ENCODE measurements around the gene CCDC149. TPM values are rescaled to one million over a fixed set of nuclear protein-coding genes. Genes with fewer than 3 reads are reported as not detected.

The CCDC149 gene
- total RNA-seq, 4 donors from 2014 or later: 0.91 to 13.9 (median 5.7) TPM

DNA sequence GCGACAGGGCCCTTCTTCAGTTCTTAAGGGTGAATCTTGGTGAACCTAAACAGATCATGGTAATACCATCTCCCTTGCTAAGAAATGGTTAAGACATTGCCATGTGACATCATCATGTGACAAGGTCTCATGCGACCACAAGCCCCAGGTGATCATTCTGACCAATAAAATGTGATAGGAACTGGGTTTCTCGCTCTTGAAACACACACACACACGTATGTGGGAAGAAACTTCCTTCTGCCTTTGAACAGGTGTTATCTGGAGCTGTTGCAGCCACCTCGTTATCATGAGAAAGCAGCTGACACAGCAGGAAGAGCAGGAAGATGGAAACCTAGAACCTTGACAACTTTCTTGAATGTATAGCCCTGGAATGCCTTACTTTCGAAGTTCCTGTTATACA is 107.3 kb downstream of the CCDC149 start:
- no peak for DNase-seq
- Histone ChIP-seq H3K36me3 (no peaks in the 10 kb centered on the region), H3K27me3 (peaks cover 0 to 10% (median 0%) of the 10 kb centered on the region in 4 donors), H3K9me3 (no peaks in the 10 kb centered on the region), H3K4me1 (peaks cover 0 to 32% (median 5%) of the 10 kb centered on the region in 3 donors), H3K27ac (no peak overlapping the region), H3K4me3 (no peak overlapping the region)
- 41 to 59% methylated on average over 6 of the region's 6 CpGs for WGBS, 2 donors
- TF ChIP-seq, protein P1, sequence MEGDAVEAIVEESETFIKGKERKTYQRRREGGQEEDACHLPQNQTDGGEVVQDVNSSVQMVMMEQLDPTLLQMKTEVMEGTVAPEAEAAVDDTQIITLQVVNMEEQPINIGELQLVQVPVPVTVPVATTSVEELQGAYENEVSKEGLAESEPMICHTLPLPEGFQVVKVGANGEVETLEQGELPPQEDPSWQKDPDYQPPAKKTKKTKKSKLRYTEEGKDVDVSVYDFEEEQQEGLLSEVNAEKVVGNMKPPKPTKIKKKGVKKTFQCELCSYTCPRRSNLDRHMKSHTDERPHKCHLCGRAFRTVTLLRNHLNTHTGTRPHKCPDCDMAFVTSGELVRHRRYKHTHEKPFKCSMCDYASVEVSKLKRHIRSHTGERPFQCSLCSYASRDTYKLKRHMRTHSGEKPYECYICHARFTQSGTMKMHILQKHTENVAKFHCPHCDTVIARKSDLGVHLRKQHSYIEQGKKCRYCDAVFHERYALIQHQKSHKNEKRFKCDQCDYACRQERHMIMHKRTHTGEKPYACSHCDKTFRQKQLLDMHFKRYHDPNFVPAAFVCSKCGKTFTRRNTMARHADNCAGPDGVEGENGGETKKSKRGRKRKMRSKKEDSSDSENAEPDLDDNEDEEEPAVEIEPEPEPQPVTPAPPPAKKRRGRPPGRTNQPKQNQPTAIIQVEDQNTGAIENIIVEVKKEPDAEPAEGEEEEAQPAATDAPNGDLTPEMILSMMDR (IDR thresholded peaks at IDR 0.05): no peak
- no peak for TF ChIP-seq POLR2A (IDR thresholded peaks at IDR 0.05)
- intact Hi-C loops (cut with DNase I): no loop called here

- peak overlapping the region in 2 of 4 donors; percentile 3 to 6 for H3K27ac ChIP-seq
- 34 to 57% methylated on average over 5 of the region's 5 CpGs for WGBS, 2 donors
Observed at GRCh38 chr4:24805067-24805466, 107.8 kb downstream of the CCDC149 start.

DNA sequence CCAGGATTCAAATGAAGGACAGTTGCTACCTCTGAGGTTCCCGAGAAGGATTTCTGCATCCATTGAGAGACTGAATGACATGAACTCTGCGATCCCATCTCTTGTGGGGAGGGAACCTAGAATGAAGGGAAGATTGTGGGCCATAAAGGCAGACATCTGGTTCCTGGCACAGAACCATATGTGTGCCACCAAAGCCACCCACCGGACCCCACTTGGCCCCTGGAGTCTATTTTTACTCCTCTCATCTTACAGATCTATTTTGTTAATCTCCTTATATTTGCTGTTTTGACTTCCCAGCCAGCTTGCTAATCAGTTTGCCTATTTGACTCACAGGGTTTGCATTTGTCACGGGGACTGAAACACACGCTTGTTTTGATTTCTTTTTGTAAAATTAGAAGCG is 110.2 kb downstream of the CCDC149 start:
- WGBS, 2 donors: 64 to 73% methylated on average over 6 of the region's 6 CpGs
- no peak overlapping the region for H3K27ac ChIP-seq
- no peaks in the 10 kb centered on the region for H3K36me3 ChIP-seq
- no peak for TF ChIP-seq POLR2A (IDR thresholded peaks at IDR 0.05)
- TF ChIP-seq, protein P1 (IDR thresholded peaks at IDR 0.05): no peak
- H3K27me3 ChIP-seq: peaks cover 0 to 34% (median 0%) of the 10 kb centered on the region in 4 donors
- H3K9me3 ChIP-seq: no peaks in the 10 kb centered on the region
- no peak for DNase-seq
- H3K4me3 ChIP-seq: no peak overlapping the region
- intact Hi-C loops (cut with DNase I): no loop called here
- H3K4me1 ChIP-seq: peaks cover 3 to 49% (median 12%) of the 10 kb centered on the region in 3 donors

More at GRCh38 chr4:24805067-24805466, 107.8 kb downstream of the CCDC149 start:
- Histone ChIP-seq H3K4me1 (peaks cover 3 to 37% (median 10%) of the 10 kb centered on the region in 3 donors), H3K36me3 (no peaks in the 10 kb centered on the region), H3K4me3 (no peak overlapping the region), H3K27me3 (peaks cover 0 to 15% (median 0%) of the 10 kb centered on the region in 4 donors), H3K9me3 (no peaks in the 10 kb centered on the region)
- no peak for DNase-seq
- no peak for TF ChIP-seq POLR2A (IDR thresholded peaks at IDR 0.05)
- TF ChIP-seq, protein P1 (IDR thresholded peaks at IDR 0.05): no peak
- intact Hi-C loops (cut with DNase I): no loop called here

- Histone ChIP-seq H3K4me3 (peak overlapping the region in 1 of 4 donors; percentile 35), H3K36me3 (no peaks in the 10 kb centered on the region), H3K4me1 (peaks cover 3 to 60% (median 12%) of the 10 kb centered on the region in 3 donors), H3K9me3 (no peaks in the 10 kb centered on the region), H3K27me3 (peaks cover 0 to 34% (median 0%) of the 10 kb centered on the region in 4 donors), H3K27ac (peak overlapping the region; percentile 30 to 64 (median 50))
- WGBS, 2 donors: 63 to 76% methylated on average over 10 of the region's 10 CpGs
- no peak for DNase-seq
- intact Hi-C loops (cut with DNase I): no loop called here
- TF ChIP-seq POLR2A (IDR thresholded peaks at IDR 0.05): no peak
- TF ChIP-seq, protein P1 (IDR thresholded peaks at IDR 0.05): no peak
Observed at GRCh38 chr4:24801136-24801855, 111.5 kb downstream of the CCDC149 start.

- no peaks in the 10 kb centered on the region for H3K9me3 ChIP-seq
- 52 to 53% methylated on average over 8 to 23 of the region's 25 CpGs for WGBS, 2 donors
- DNase-seq: no peak
Observed at GRCh38 chr4:24800325-24800895, 112.4 kb downstream of the CCDC149 start.

More at GRCh38 chr4:24800325-24800895, 112.4 kb downstream of the CCDC149 start:
- Histone ChIP-seq H3K27ac (peak overlapping the region in 3 of 4 donors; percentile 53 to 75 (median 64)), H3K4me3 (peak overlapping the region in 3 of 4 donors; percentile 29 to 55 (median 35)), H3K27me3 (peaks cover 0 to 34% (median 0%) of the 10 kb centered on the region in 4 donors), H3K36me3 (no peaks in the 10 kb centered on the region), H3K4me1 (peaks cover 3 to 64% (median 12%) of the 10 kb centered on the region in 3 donors)
- TF ChIP-seq POLR2A (IDR thresholded peaks at IDR 0.05): no peak
- TF ChIP-seq, protein P1 (IDR thresholded peaks at IDR 0.05): no peak
- intact Hi-C loops (cut with DNase I): no loop called here
